HCT116 (cell line): ENCODE data around the gene PTPRQ. TPM values are rescaled to one million over a fixed set of nuclear protein-coding genes. Genes with fewer than 3 reads are reported as not detected.

Experiments
- ATAC-seq: fragments of 200-7000 bp; cut with Tn5 transposase; 2 replicates; pipeline ENCODE4 v1.9.1; 2020; ENCODE audit warnings: mild to moderate bottlenecking, moderate library complexity
- BruUV-seq: library from RNA; stranded (reverse); fragments of 400-500 nt; replicated peaks from 2 replicates; lab custom pipeline; 2021; lab: Mats Ljungman, UMichigan
- CTCF ChIA-PET: fragments of 300-600 bp; sonication (Branson Sonifier 250); formaldehyde crosslinking; loops from one replicate; lab custom pipeline; 2021; ENCODE audit warnings: antibody characterized with exemption; lab: Charles Lee
- POLR2A ChIA-PET: fragments of 300-600, 350-600 bp; sonication (Branson Sonifier 250); formaldehyde crosslinking; loops from one replicate; lab custom pipeline; 2021; ENCODE audit warnings: antibody characterized with exemption; lab: Charles Lee
- RAD21 ChIA-PET, 2 experiments: fragments of 300-600 bp; sonication (Branson Sonifier 250); formaldehyde crosslinking; loops; one replicate each; lab custom pipeline; 2023; ENCODE audit warnings: low total read pairs in 2 of 2; ENCODE audit not compliant: uncharacterized antibody in 2 of 2, unreplicated experiment in 2 of 2, low non-redundant PET in 1 of 2; lab: Charles Lee
- DNase-seq: peaks from one replicate; pipeline ENCODE4 v3.0.0-alpha.2; 2010; ENCODE audit warnings: low read depth, low spot score
- H2AFZ ChIP-seq: fragments of 200-600 bp; shearing (Covaris generic), sonication (generic); 2 replicates; pipeline ENCODE4 v1.6.1; 2017; ENCODE audit warnings: low read depth, mixed run types, mixed read lengths, antibody characterized with exemption, low read length; ENCODE audit not compliant: poor library complexity, severe bottlenecking
- H3K27ac ChIP-seq: 2 replicates; pipeline ENCODE4 v1.5.1; 2012; ENCODE audit warnings: low read depth, low read length
- H3K27me3 ChIP-seq: fragments of 200-600 bp; sonication (generic); 2 replicates; pipeline ENCODE4 v1.6.1; 2016; ENCODE audit warnings: mixed run types, low read length, mixed read lengths; ENCODE audit not compliant: insufficient read depth
- H3K36me3 ChIP-seq, 2 experiments: fragments of 200-500 bp in 1 of 2; fragments of 200-600 bp in 1 of 2; sonication (Bioruptor generic) in 1 of 2; sonication (generic) in 1 of 2; 2 replicates each; pipeline versions ENCODE4 v1.5.1 to v1.6.1; 2014 to 2016; ENCODE audit warnings: low read length in 2 of 2, inconsistent platforms in 1 of 2, mixed read lengths in 1 of 2, mixed run types in 1 of 2; ENCODE audit not compliant: insufficient read depth in 2 of 2, control insufficient read depth in 1 of 2
- H3K4me1 ChIP-seq, 2 experiments: fragments of 200-600 bp in 1 of 2; sonication (generic) in 1 of 2; 2 replicates each; pipeline versions ENCODE4 v1.5.1 to v1.6.1; 2012 to 2017; ENCODE audit warnings: low read length in 2 of 2, inconsistent platforms in 1 of 2, mild to moderate bottlenecking in 1 of 2, mixed read lengths in 1 of 2, mixed run types in 1 of 2, moderate library complexity in 1 of 2; ENCODE audit not compliant: insufficient read depth in 2 of 2, control insufficient read depth in 1 of 2
- H3K4me2 ChIP-seq: fragments of 200-600 bp; sonication (generic); 2 replicates; pipeline ENCODE4 v1.6.1; 2017; ENCODE audit warnings: mixed run types, low read length, mixed read lengths
- H3K4me3 ChIP-seq, 2 experiments: fragments of 200-600 bp in 1 of 2; sonication (generic) in 1 of 2; replicated peaks in 1 of 2; 2 replicates each; pipeline ENCODE4 v1.5.1; 2011 to 2016; ENCODE audit warnings: low read length in 2 of 2, control low read depth in 1 of 2, low read depth in 1 of 2, mild to moderate bottlenecking in 1 of 2, mixed read lengths in 1 of 2, mixed run types in 1 of 2
- H3K79me2 ChIP-seq: fragments of 200-600 bp; sonication (generic); 2 replicates; pipeline ENCODE4 v1.6.1; 2017; ENCODE audit warnings: mild to moderate bottlenecking, mixed run types, low read length, moderate library complexity, mixed read lengths; ENCODE audit not compliant: insufficient read depth
- H3K9ac ChIP-seq: fragments of 200-600 bp; sonication (generic); 2 replicates; pipeline ENCODE4 v1.6.1; 2016; ENCODE audit warnings: low read length, mixed read lengths
- H3K9me2 ChIP-seq: fragments of 200-600 bp; sonication (generic), shearing (Covaris generic); 2 replicates; pipeline ENCODE4 v1.6.1; 2017; ENCODE audit warnings: mixed run types, mild to moderate bottlenecking, moderate library complexity; ENCODE audit not compliant: insufficient read depth
- H3K9me3 ChIP-seq, 2 experiments: fragments of 200-500 bp in 1 of 2; fragments of 200-600 bp in 1 of 2; sonication (Bioruptor generic) in 1 of 2; sonication (generic) in 1 of 2; 2 replicates each; pipeline ENCODE4 v1.6.1; 2014 to 2017; ENCODE audit warnings: low read length in 2 of 2, mixed read lengths in 2 of 2, inconsistent platforms in 1 of 2, low read depth in 1 of 2, mild to moderate bottlenecking in 1 of 2, mixed run types in 1 of 2, moderate library complexity in 1 of 2; ENCODE audit not compliant: control insufficient read depth in 1 of 2, insufficient read depth in 1 of 2
- H4K20me1 ChIP-seq: fragments of 200-600 bp; sonication (generic), shearing (Covaris generic); 2 replicates; pipeline ENCODE4 v1.6.1; 2017; ENCODE audit warnings: mixed run types, mild to moderate bottlenecking, moderate library complexity; ENCODE audit not compliant: insufficient read depth
- CBX3 ChIP-seq: IDR thresholded peaks from 2 replicates; pipeline ENCODE4 v1.6.1; 2012; ENCODE audit warnings: low read depth
- EGR1 ChIP-seq: IDR thresholded peaks from 2 replicates; pipeline ENCODE4 v1.6.1; 2012; ENCODE audit warnings: low read depth
- ELF1 ChIP-seq: IDR thresholded peaks from 2 replicates; pipeline ENCODE4 v1.6.1; 2012; ENCODE audit warnings: low read depth, borderline replicate concordance
- EZH2 ChIP-seq: fragments of 200-600 bp; sonication (generic); IDR thresholded peaks from 2 replicates; pipeline ENCODE4 v1.6.1; 2017; ENCODE audit warnings: antibody characterized with exemption, mixed run types
- EZH2phosphoT487 ChIP-seq: fragments of 200-600 bp; IDR thresholded peaks from 2 replicates; pipeline ENCODE4 v1.6.1; 2018; ENCODE audit warnings: antibody characterized with exemption, borderline replicate concordance
- JUND ChIP-seq: IDR thresholded peaks from 2 replicates; pipeline ENCODE4 v1.6.1; 2012
- POLR2A ChIP-seq: IDR thresholded peaks from 2 replicates; pipeline ENCODE4 v1.7.0; 2011; ENCODE audit warnings: borderline replicate concordance; ENCODE audit not compliant: insufficient read depth, insufficient read length; ENCODE audit errors: extremely low read depth
- SIN3A ChIP-seq: IDR thresholded peaks from 2 replicates; pipeline ENCODE4 v1.6.1; 2012; ENCODE audit warnings: low read depth
- SP1 ChIP-seq: IDR thresholded peaks from 2 replicates; pipeline ENCODE4 v1.6.1; 2012; ENCODE audit warnings: low read depth
- SRF ChIP-seq: IDR thresholded peaks from 2 replicates; pipeline ENCODE4 v1.6.1; 2012; ENCODE audit warnings: low read depth
- TCF7L2 ChIP-seq: IDR thresholded peaks from 2 replicates; pipeline ENCODE4 v1.7.0; 2011; ENCODE audit warnings: borderline replicate concordance, inconsistent platforms; ENCODE audit not compliant: insufficient read depth, insufficient read length; ENCODE audit errors: extremely low read depth
- ZFX ChIP-seq: fragments of 450-650 bp; IDR thresholded peaks from 2 replicates; pipeline ENCODE4 v1.6.1; 2017
- ZNF274 ChIP-seq: fragments of 200-500 bp; sonication (Bioruptor generic); IDR thresholded peaks from 2 replicates; pipeline ENCODE4 v1.6.1; 2014; ENCODE audit warnings: mild to moderate bottlenecking, low read depth, low read length, inconsistent platforms
- intact Hi-C: fragments of 100-400 bp; cut with micrococcal nuclease; formaldehyde crosslinking; loops from 2 replicates; pipeline ENCODE4 v1.10.0; 2022
- total RNA-seq: library from RNA; stranded (reverse); gene quantifications from one replicate; pipeline ENCODE4 v1.2.1, GENCODE V29; 2021; ENCODE audit not compliant: unreplicated experiment
- TF ChIP-seq, protein P1 (sequence below): IDR thresholded peaks from 2 replicates; pipeline ENCODE4 v1.6.1; 2012
- TF ChIP-seq, protein P2 (sequence below), 3 experiments: fragments of 200-600 bp in 1 of 3; sonication (generic) in 1 of 3; IDR thresholded peaks in 2 of 3; conservative IDR thresholded peaks in 1 of 3; 2 replicates each; pipeline ENCODE4 v1.5.1; 2012 to 2017; ENCODE audit warnings: low read depth in 2 of 3, low read length in 2 of 3, antibody characterized with exemption in 1 of 3, borderline replicate concordance in 1 of 3, control low read depth in 1 of 3, mild to moderate bottlenecking in 1 of 3, mixed read lengths in 1 of 3, mixed run types in 1 of 3, moderate library complexity in 1 of 3; ENCODE audit not compliant: insufficient read depth in 1 of 3
- TF ChIP-seq, protein P3 (sequence below): IDR thresholded peaks from 2 replicates; pipeline ENCODE4 v1.6.1; 2012
- TF ChIP-seq, protein P4 (sequence below): IDR thresholded peaks from 2 replicates; pipeline ENCODE4 v1.6.1; 2011; ENCODE audit warnings: mild to moderate bottlenecking, low read length, moderate library complexity; ENCODE audit not compliant: insufficient replicate concordance; ENCODE audit errors: extremely low read depth

The PTPRQ gene
- total RNA-seq, 1 experiment from 2014 or later = not detected

DNA sequence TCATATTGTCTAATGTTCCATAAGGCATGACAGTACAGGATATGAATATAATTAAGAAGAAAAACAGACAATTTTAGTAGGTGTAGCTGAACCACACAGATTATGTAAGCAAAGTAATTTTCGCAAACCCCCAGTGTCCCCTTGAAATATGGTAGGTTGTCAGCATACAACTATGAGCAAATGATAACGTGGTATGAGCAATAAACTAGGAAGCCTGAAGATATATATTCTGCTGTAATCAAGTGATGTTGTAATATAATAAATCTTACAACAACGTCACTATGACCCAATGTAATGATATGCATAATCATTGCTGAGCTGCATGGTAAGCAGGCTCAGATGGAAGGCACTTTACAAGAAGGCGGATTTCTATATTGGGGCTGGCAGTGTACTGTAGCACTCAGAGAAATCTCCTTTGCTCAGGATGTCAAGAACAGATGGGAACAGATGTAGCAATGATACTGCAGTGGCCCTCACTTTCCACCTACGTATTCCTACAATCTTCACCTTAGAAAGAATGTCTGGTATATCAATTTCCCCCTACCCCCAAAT is 215.6 kb downstream of the PTPRQ start:
- ChIA-PET POLR2A (no interaction called here), RAD21 (no interaction called here), CTCF (no interaction called here)
- H3K4me2 ChIP-seq = no peak overlapping the region
- ATAC-seq = no peak
- no peaks in the 10 kb centered on the region for H3K79me2 ChIP-seq
- no peak overlapping the region for H3K27ac ChIP-seq
- H3K27me3 ChIP-seq = no peaks in the 10 kb centered on the region
- intact Hi-C loops = loop anchor here (5.0 kb wide), 1 partner anchor 662 kb away; no protein-coding TSS in a partner anchor
- no TSS peak for BruUV-seq
- H3K9ac ChIP-seq = no peak overlapping the region
- H3K9me2 ChIP-seq = no peaks in the 10 kb centered on the region
- no peak for TF ChIP-seq POLR2A
- no peak for TF ChIP-seq ZFX
- no peak for TF ChIP-seq EGR1
- no peak for TF ChIP-seq ZNF274
- TF ChIP-seq EZH2 = no peak
- no peak for TF ChIP-seq SIN3A
- TF ChIP-seq, protein P1, sequence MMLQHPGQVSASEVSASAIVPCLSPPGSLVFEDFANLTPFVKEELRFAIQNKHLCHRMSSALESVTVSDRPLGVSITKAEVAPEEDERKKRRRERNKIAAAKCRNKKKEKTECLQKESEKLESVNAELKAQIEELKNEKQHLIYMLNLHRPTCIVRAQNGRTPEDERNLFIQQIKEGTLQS = no peak
- TF ChIP-seq SRF = no peak
- TF ChIP-seq, protein P2, sequence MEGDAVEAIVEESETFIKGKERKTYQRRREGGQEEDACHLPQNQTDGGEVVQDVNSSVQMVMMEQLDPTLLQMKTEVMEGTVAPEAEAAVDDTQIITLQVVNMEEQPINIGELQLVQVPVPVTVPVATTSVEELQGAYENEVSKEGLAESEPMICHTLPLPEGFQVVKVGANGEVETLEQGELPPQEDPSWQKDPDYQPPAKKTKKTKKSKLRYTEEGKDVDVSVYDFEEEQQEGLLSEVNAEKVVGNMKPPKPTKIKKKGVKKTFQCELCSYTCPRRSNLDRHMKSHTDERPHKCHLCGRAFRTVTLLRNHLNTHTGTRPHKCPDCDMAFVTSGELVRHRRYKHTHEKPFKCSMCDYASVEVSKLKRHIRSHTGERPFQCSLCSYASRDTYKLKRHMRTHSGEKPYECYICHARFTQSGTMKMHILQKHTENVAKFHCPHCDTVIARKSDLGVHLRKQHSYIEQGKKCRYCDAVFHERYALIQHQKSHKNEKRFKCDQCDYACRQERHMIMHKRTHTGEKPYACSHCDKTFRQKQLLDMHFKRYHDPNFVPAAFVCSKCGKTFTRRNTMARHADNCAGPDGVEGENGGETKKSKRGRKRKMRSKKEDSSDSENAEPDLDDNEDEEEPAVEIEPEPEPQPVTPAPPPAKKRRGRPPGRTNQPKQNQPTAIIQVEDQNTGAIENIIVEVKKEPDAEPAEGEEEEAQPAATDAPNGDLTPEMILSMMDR (IDR thresholded peaks at IDR 0.05 in 2 of 3, conservative IDR thresholded peaks at IDR 0.05 in 1 of 3; ENCODE audit: borderline replicate concordance in 1 of 3, insufficient read depth in 1 of 3, low read depth in 2 of 3, low read length in 2 of 3) = no peak
- no peak for TF ChIP-seq CBX3
- no peak for TF ChIP-seq EZH2phosphoT487
- TF ChIP-seq TCF7L2 = no peak
- TF ChIP-seq, protein P3, sequence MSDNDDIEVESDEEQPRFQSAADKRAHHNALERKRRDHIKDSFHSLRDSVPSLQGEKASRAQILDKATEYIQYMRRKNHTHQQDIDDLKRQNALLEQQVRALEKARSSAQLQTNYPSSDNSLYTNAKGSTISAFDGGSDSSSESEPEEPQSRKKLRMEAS = no peak
- TF ChIP-seq, protein P4, sequence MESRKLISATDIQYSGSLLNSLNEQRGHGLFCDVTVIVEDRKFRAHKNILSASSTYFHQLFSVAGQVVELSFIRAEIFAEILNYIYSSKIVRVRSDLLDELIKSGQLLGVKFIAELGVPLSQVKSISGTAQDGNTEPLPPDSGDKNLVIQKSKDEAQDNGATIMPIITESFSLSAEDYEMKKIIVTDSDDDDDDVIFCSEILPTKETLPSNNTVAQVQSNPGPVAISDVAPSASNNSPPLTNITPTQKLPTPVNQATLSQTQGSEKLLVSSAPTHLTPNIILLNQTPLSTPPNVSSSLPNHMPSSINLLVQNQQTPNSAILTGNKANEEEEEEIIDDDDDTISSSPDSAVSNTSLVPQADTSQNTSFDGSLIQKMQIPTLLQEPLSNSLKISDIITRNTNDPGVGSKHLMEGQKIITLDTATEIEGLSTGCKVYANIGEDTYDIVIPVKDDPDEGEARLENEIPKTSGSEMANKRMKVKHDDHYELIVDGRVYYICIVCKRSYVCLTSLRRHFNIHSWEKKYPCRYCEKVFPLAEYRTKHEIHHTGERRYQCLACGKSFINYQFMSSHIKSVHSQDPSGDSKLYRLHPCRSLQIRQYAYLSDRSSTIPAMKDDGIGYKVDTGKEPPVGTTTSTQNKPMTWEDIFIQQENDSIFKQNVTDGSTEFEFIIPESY = no peak
- no peak for TF ChIP-seq SP1
- TF ChIP-seq JUND = no peak
- TF ChIP-seq ELF1 = no peak
- H3K36me3 ChIP-seq = no peaks in the 10 kb centered on the region
- no peak overlapping the region for H2AFZ ChIP-seq
- H4K20me1 ChIP-seq = no peaks in the 10 kb centered on the region
- H3K4me3 ChIP-seq = no peak overlapping the region
- no peak for DNase-seq
- no peaks in the 10 kb centered on the region for H3K9me3 ChIP-seq
- no peaks in the 10 kb centered on the region for H3K4me1 ChIP-seq
